ENCODE data around the gene SPACA6. TPM values are rescaled to one million over a fixed set of nuclear protein-coding genes. Genes with fewer than 3 reads are reported as not detected.

SPACA6 gene
- total and polyA plus RNA-seq, 2 donors = 2.7 to 10.5 TPM

DNA sequence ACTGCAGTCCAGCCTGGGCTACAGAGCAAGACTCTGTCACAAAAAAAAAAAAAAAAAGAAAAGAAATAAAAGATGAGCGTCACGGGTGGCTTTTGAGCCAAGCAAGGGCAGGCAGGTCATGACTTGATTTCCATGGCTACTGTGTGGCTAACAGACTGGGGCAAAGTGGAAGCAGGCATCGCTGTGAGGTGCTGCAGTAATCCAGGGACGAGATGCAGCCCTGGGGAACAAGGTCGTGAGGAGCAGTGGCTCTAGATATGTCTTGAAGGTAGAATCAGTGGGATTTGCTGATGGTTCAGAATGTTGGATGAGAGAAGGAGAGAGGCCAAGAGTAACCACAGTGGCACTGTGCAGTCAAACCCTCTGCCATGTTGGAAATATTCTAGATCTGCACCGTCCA lies 16.4 kb downstream of the SPACA6 start:
- peaks cover 2 to 3% of the 10 kb centered on the region in 2 donors for H3K27me3 ChIP-seq (ENCODE audit: control insufficient read depth in 2 of 2, insufficient read depth in 1 of 2, low read length in 1 of 2)
- no peak for DNase-seq (ENCODE audit: low read depth in 6 of 9, low spot score in 9 of 9)
- H3K9me3 ChIP-seq (ENCODE audit: control insufficient read depth in 2 of 2, insufficient read depth in 1 of 2, low read length in 1 of 2) = no peaks in the 10 kb centered on the region

GRCh38 chr19:51710163-51710562 lies 17.0 kb downstream of the SPACA6 start:
- Histone ChIP-seq H3K27ac (ENCODE audit: low read depth in 1 of 2, low read length in 1 of 2) (no peak overlapping the region), H3K36me3 (ENCODE audit: control insufficient read depth in 2 of 2, insufficient read depth in 2 of 2, low read length in 1 of 2) (no peaks in the 10 kb centered on the region), H3K4me1 (ENCODE audit: control insufficient read depth in 2 of 2, insufficient read depth in 2 of 2, low read length in 2 of 2) (peaks cover 0 to 1% of the 10 kb centered on the region in 2 donors), H3K4me3 (ENCODE audit: low read length in 2 of 2) (no peak overlapping the region), H3K9me3 (ENCODE audit: control insufficient read depth in 2 of 2, insufficient read depth in 1 of 2, low read length in 1 of 2) (no peaks in the 10 kb centered on the region), H3K27me3 (ENCODE audit: control insufficient read depth in 2 of 2, insufficient read depth in 1 of 2, low read length in 1 of 2) (peaks cover 2 to 3% of the 10 kb centered on the region in 2 donors)
- no peak for DNase-seq (ENCODE audit: low read depth in 6 of 9, low spot score in 9 of 9)
- 88% methylated on average over 2 of the region's 2 CpGs for WGBS

More for the DNA sequence above, 16.4 kb downstream of the SPACA6 start:
- Histone ChIP-seq H3K4me1 (ENCODE audit: control insufficient read depth in 2 of 2, insufficient read depth in 2 of 2, low read length in 2 of 2) (peaks cover 0 to 6% of the 10 kb centered on the region in 2 donors), H3K27ac (ENCODE audit: low read depth in 1 of 2, low read length in 1 of 2) (no peak overlapping the region), H3K4me3 (ENCODE audit: low read length in 2 of 2) (no peak overlapping the region), H3K36me3 (ENCODE audit: control insufficient read depth in 2 of 2, insufficient read depth in 2 of 2, low read length in 1 of 2) (no peaks in the 10 kb centered on the region)
- 91% methylated on average over 6 of the region's 6 CpGs for whole genome bisulfite sequencing

- no peaks in the 10 kb centered on the region for H3K36me3 ChIP-seq (ENCODE audit: control insufficient read depth in 2 of 2, insufficient read depth in 2 of 2, low read length in 1 of 2)
- no peak overlapping the region for H3K27ac ChIP-seq (ENCODE audit: low read depth in 1 of 2, low read length in 1 of 2)
- DNase-seq (ENCODE audit: low read depth in 6 of 9, low spot score in 9 of 9) = no peak
- H3K9me3 ChIP-seq (ENCODE audit: control insufficient read depth in 2 of 2, insufficient read depth in 1 of 2, low read length in 1 of 2) = no peaks in the 10 kb centered on the region
- WGBS = 94% methylated on average over 1 of the region's 1 CpG
- no peaks in the 10 kb centered on the region for H3K4me1 ChIP-seq (ENCODE audit: control insufficient read depth in 2 of 2, insufficient read depth in 2 of 2, low read length in 2 of 2)
- no peak overlapping the region for H3K4me3 ChIP-seq (ENCODE audit: low read length in 2 of 2)
- peaks cover 3% of the 10 kb centered on the region in 2 donors for H3K27me3 ChIP-seq (ENCODE audit: control insufficient read depth in 2 of 2, insufficient read depth in 1 of 2, low read length in 1 of 2)
Measured at GRCh38 chr19:51711702-51712101, 18.6 kb downstream of the SPACA6 start.

DNA sequence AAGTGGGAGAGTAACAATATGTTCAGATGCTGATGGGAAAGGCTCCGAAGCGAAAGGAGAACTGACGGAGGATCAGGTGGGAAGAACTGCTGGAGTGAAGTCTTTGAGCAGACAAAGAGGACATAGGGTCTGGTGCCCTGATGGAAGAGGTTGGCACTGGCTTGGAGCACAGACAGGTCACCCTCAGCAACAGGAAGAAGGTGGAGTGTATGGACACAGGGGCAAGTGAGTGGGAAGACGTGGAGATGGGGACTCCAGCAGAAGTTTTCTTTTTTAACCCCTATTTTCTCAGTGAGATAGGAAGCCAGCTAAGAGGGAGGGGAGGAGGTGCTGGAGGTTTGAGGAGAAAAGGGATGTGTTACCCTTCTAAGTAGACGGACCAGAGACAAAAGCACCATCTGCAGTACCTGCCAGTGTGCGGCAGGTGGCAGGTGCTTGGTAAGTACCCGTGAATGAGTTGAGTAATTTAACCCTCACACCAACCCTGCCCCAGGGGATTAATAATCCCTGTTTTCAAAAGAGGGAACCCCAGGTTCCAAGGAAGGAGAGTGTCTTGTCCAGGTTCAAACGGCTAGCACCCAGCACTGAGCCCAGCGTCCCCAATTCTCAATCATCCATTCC lies 19.4 kb downstream of the SPACA6 start:
- Histone ChIP-seq H3K4me1 (ENCODE audit: control insufficient read depth in 2 of 2, insufficient read depth in 2 of 2, low read length in 2 of 2) (no peaks in the 10 kb centered on the region), H3K36me3 (ENCODE audit: control insufficient read depth in 2 of 2, insufficient read depth in 2 of 2, low read length in 1 of 2) (no peaks in the 10 kb centered on the region), H3K27ac (ENCODE audit: low read depth in 1 of 2, low read length in 1 of 2) (no peak overlapping the region), H3K9me3 (ENCODE audit: control insufficient read depth in 2 of 2, insufficient read depth in 1 of 2, low read length in 1 of 2) (no peaks in the 10 kb centered on the region), H3K27me3 (ENCODE audit: control insufficient read depth in 2 of 2, insufficient read depth in 1 of 2, low read length in 1 of 2) (peaks cover 3 to 6% of the 10 kb centered on the region in 2 donors), H3K4me3 (ENCODE audit: low read length in 2 of 2) (no peak overlapping the region)
- WGBS = 56% methylated on average over 9 of the region's 9 CpGs
- peak in 1 of 9 donors; percentile 22 for DNase-seq (ENCODE audit: low read depth in 6 of 9, low spot score in 9 of 9)

GRCh38 chr19:51713319-51714285 lies 20.5 kb downstream of the SPACA6 start:
- WGBS = 96% methylated on average over 74 of the region's 74 CpGs
- Histone ChIP-seq H3K27ac (ENCODE audit: low read depth in 1 of 2, low read length in 1 of 2) (no peak overlapping the region), H3K36me3 (ENCODE audit: control insufficient read depth in 2 of 2, insufficient read depth in 2 of 2, low read length in 1 of 2) (no peaks in the 10 kb centered on the region), H3K4me3 (ENCODE audit: low read length in 2 of 2) (no peak overlapping the region), H3K4me1 (ENCODE audit: control insufficient read depth in 2 of 2, insufficient read depth in 2 of 2, low read length in 2 of 2) (no peaks in the 10 kb centered on the region), H3K27me3 (ENCODE audit: control insufficient read depth in 2 of 2, insufficient read depth in 1 of 2, low read length in 1 of 2) (peaks cover 3 to 14% of the 10 kb centered on the region in 2 donors), H3K9me3 (ENCODE audit: control insufficient read depth in 2 of 2, insufficient read depth in 1 of 2, low read length in 1 of 2) (no peaks in the 10 kb centered on the region)
- DNase-seq (ENCODE audit: low read depth in 6 of 9, low spot score in 9 of 9) = no peak

- Histone ChIP-seq H3K36me3 (ENCODE audit: control insufficient read depth in 2 of 2, insufficient read depth in 2 of 2, low read length in 1 of 2) (no peaks in the 10 kb centered on the region), H3K4me1 (ENCODE audit: control insufficient read depth in 2 of 2, insufficient read depth in 2 of 2, low read length in 2 of 2) (no peaks in the 10 kb centered on the region), H3K27me3 (ENCODE audit: control insufficient read depth in 2 of 2, insufficient read depth in 1 of 2, low read length in 1 of 2) (peaks cover 14 to 25% of the 10 kb centered on the region in 2 donors), H3K27ac (ENCODE audit: low read depth in 1 of 2, low read length in 1 of 2) (no peak overlapping the region), H3K4me3 (ENCODE audit: low read length in 2 of 2) (no peak overlapping the region), H3K9me3 (ENCODE audit: control insufficient read depth in 2 of 2, insufficient read depth in 1 of 2, low read length in 1 of 2) (no peaks in the 10 kb centered on the region)
- WGBS = 95% methylated on average over 3 of the region's 3 CpGs
- DNase-seq (ENCODE audit: low read depth in 6 of 9, low spot score in 9 of 9) = no peak
Measured at GRCh38 chr19:51714848-51715247, 21.7 kb downstream of the SPACA6 start.

DNA sequence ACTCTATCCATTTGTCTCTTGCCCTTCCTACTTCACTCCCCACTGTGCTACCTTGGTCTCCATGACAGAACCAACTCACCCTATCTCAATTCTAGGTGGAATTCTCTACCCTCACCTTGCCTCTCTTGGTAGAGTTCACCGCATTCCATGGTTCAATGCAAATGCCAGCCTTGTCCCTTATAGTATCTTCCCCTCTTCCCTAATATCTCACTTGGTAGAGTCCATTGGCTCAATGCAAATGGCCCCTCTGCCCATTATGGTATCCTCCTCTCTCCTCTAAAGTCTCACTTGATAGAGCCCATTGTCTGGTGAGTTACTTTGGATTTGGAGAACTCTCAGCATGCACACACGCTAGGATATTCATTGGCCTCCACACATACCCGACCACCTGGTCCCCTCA lies 22.7 kb downstream of the SPACA6 start:
- no peak overlapping the region for H3K27ac ChIP-seq (ENCODE audit: low read depth in 1 of 2, low read length in 1 of 2)

DNA sequence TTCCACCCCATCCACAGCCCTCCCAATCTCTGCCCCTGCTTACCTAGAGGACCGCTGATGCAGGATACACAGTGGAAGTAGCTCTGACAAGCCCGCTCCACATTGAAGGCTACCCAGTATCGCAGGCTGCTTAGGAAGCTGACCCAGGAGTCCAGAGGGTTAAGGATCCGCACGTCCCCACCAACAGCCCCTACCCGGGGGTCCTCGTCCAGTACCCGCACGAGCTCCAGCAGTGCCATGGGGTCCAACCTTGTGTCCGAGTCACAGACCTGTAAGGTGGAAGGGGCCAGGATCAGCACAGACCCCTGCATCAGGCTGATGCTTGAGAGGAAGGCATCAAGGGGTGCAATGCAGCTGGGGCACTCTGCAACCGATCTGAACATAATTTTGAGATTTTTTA lies 23.8 kb downstream of the SPACA6 start:
- DNase-seq (ENCODE audit: low read depth in 6 of 9, low spot score in 9 of 9) = no peak
- Histone ChIP-seq H3K27me3 (ENCODE audit: control insufficient read depth in 2 of 2, insufficient read depth in 1 of 2, low read length in 1 of 2) (peaks cover 19 to 40% of the 10 kb centered on the region in 2 donors), H3K9me3 (ENCODE audit: control insufficient read depth in 2 of 2, insufficient read depth in 1 of 2, low read length in 1 of 2) (no peaks in the 10 kb centered on the region), H3K27ac (ENCODE audit: low read depth in 1 of 2, low read length in 1 of 2) (no peak overlapping the region), H3K4me1 (ENCODE audit: control insufficient read depth in 2 of 2, insufficient read depth in 2 of 2, low read length in 2 of 2) (no peaks in the 10 kb centered on the region), H3K4me3 (ENCODE audit: low read length in 2 of 2) (no peak overlapping the region), H3K36me3 (ENCODE audit: control insufficient read depth in 2 of 2, insufficient read depth in 2 of 2, low read length in 1 of 2) (no peaks in the 10 kb centered on the region)
- WGBS = 92% methylated on average over 11 of the region's 11 CpGs

More for the DNA sequence above, 22.7 kb downstream of the SPACA6 start:
- Histone ChIP-seq H3K9me3 (ENCODE audit: control insufficient read depth in 2 of 2, insufficient read depth in 1 of 2, low read length in 1 of 2) (no peaks in the 10 kb centered on the region), H3K4me1 (ENCODE audit: control insufficient read depth in 2 of 2, insufficient read depth in 2 of 2, low read length in 2 of 2) (no peaks in the 10 kb centered on the region), H3K27me3 (ENCODE audit: control insufficient read depth in 2 of 2, insufficient read depth in 1 of 2, low read length in 1 of 2) (peaks cover 16 to 34% of the 10 kb centered on the region in 2 donors), H3K36me3 (ENCODE audit: control insufficient read depth in 2 of 2, insufficient read depth in 2 of 2, low read length in 1 of 2) (no peaks in the 10 kb centered on the region), H3K4me3 (ENCODE audit: low read length in 2 of 2) (no peak overlapping the region)
- no peak for DNase-seq (ENCODE audit: low read depth in 6 of 9, low spot score in 9 of 9)
- WGBS = 97% methylated on average over 3 of the region's 3 CpGs

All from thymus (tissue), 11 donors.